GM12864 (cell line): ENCODE data around the gene KCNK2.

ENCODE experiments used
- DNase-seq: peaks from one replicate; pipeline ENCODE4 v3.0.0-alpha.2; 2011; ENCODE audit warnings: low read depth
- H3K4me3 ChIP-seq: 2 replicates; pipeline ENCODE4 v1.5.1; 2011; ENCODE audit warnings: mild to moderate bottlenecking, low read depth, low read length, control low read depth
- TF ChIP-seq, protein P1 (sequence below): IDR thresholded peaks from 2 replicates; pipeline ENCODE4 v1.5.1; 2011; ENCODE audit warnings: low read depth, mild to moderate bottlenecking, moderate library complexity, low read length, control low read depth, inconsistent platforms; ENCODE audit errors: missing control alignments

The KCNK2 gene

DNA sequence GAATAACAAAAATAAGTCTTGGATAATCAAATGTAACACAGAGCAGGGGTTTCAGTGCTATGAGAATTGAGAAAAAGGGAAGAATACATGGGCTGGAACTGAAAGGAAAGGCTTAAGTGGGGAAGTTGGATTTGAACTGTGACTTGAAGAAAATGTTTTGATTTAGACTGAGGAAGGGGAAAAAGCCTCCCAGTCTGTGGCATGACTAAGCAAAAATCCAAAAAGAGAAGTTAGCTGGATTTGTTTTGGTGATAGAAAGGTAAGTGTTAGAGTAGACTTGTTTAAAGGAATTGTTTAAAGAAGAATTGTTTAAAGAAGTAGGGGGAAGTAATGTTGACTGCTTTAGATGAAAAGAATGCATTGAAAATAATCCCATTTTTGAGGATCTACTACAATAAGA is 46.0 kb downstream of the KCNK2 start:
- DNase-seq, result no peak
- H3K4me3 ChIP-seq, result no peak overlapping the region
- TF ChIP-seq, protein P1, sequence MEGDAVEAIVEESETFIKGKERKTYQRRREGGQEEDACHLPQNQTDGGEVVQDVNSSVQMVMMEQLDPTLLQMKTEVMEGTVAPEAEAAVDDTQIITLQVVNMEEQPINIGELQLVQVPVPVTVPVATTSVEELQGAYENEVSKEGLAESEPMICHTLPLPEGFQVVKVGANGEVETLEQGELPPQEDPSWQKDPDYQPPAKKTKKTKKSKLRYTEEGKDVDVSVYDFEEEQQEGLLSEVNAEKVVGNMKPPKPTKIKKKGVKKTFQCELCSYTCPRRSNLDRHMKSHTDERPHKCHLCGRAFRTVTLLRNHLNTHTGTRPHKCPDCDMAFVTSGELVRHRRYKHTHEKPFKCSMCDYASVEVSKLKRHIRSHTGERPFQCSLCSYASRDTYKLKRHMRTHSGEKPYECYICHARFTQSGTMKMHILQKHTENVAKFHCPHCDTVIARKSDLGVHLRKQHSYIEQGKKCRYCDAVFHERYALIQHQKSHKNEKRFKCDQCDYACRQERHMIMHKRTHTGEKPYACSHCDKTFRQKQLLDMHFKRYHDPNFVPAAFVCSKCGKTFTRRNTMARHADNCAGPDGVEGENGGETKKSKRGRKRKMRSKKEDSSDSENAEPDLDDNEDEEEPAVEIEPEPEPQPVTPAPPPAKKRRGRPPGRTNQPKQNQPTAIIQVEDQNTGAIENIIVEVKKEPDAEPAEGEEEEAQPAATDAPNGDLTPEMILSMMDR, result no peak

DNA sequence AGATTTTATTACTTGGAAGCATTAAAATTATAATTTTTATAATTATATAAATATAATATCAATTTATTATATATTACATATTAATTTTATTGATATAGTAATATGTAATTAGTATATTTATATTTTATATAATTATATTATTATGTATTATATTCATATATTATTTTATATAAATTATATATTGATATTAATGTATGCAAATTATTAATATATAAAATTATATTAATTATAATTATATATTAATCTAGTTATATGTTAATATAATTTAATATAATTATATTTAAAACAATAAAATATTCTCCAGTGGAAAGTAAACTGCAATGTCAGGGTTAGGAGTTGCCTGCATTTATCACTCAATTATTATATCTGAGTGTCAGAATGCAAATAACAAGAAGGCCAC is 48.8 kb downstream of the KCNK2 start:
- TF ChIP-seq, protein P1, result no peak
- H3K4me3 ChIP-seq, result no peak overlapping the region
- no peak for DNase-seq

DNA sequence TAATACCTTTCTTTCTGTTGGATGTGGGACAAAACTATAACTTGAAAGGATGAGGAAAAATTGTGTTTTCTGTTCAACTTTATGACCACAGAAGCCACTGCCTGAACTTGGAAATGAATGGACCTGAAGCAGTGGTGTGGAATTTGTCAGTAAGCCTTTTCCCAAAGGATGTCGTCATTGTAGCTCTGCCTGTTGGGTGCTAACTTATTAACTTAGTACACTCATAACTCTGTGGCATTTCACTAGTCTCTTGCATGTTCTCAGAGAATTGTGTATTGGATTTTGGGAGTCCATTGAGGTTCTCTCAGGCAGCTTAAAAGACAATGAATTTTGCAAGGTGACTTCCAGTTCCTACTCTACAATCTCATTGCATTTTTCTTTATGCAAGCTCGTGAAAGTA is 49.6 kb downstream of the KCNK2 start:
- DNase-seq, result no peak
- TF ChIP-seq, protein P1, result no peak

DNA sequence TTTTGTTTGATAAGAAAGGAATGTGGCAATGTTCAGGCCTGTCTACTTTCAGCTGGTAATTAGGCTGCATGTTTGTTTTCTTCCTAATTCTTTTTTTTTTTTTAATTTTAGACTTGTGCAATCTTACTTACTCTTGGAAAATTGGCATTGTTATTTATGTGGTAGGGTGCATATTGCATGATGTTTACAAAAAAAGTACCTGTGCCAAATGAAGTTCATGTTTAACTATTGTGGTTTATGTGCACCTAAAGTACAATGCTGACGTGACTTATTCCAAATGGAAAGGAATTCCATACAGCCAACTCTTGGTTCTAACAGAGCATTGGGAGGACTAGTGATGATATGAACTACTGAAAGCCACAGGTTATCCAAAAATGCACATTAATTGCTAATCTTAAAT is 51.0 kb downstream of the KCNK2 start:
- DNase-seq, result no peak
- no peak overlapping the region for H3K4me3 ChIP-seq
- TF ChIP-seq, protein P1, result no peak

More for the DNA sequence above, 49.6 kb downstream of the KCNK2 start:
- H3K4me3 ChIP-seq, result no peak overlapping the region

- H3K4me3 ChIP-seq, result no peak overlapping the region
- TF ChIP-seq, protein P1, result no peak
- DNase-seq, result no peak
These were observed 55.4 kb downstream of the KCNK2 start for GRCh38 chr1:215137985-215138384.

DNA sequence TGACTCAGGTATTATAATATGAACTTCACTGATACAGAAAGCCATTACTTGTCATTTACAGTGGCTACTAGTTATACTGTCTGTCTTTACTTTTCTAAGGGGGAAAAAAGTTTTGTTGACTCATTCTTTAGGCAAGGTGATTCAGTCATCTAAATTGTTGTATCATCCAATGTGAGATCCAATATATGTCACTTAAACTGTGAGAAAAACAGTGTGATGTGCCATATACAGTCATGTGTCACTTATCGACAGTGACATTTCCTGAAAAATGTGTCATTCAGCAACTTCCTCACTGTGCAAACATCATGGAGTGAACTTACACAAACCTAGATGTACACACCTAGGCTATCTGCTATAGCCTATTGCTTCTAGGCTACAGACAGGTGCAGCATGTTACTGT is 57.6 kb downstream of the KCNK2 start:
- no peak overlapping the region for H3K4me3 ChIP-seq
- no peak for DNase-seq
- TF ChIP-seq, protein P1, result no peak

- TF ChIP-seq, protein P1, result no peak
- DNase-seq, result no peak
- H3K4me3 ChIP-seq, result no peak overlapping the region
These were observed 58.9 kb downstream of the KCNK2 start for GRCh38 chr1:215141460-215141859.
